CD4-positive, alpha-beta T cell treated with Interferon gamma for 1 hour (primary cell): ENCODE data around the gene SFRP2.

Source experiments
- DNase-seq: peaks from one replicate; pipeline ENCODE4 v3.0.0-alpha.2; 2020

Gene SFRP2

GRCh38 chr4:153792618-153793247 lies 3.9 kb upstream of the SFRP2 start:
- DNase-seq, result no peak

DNA sequence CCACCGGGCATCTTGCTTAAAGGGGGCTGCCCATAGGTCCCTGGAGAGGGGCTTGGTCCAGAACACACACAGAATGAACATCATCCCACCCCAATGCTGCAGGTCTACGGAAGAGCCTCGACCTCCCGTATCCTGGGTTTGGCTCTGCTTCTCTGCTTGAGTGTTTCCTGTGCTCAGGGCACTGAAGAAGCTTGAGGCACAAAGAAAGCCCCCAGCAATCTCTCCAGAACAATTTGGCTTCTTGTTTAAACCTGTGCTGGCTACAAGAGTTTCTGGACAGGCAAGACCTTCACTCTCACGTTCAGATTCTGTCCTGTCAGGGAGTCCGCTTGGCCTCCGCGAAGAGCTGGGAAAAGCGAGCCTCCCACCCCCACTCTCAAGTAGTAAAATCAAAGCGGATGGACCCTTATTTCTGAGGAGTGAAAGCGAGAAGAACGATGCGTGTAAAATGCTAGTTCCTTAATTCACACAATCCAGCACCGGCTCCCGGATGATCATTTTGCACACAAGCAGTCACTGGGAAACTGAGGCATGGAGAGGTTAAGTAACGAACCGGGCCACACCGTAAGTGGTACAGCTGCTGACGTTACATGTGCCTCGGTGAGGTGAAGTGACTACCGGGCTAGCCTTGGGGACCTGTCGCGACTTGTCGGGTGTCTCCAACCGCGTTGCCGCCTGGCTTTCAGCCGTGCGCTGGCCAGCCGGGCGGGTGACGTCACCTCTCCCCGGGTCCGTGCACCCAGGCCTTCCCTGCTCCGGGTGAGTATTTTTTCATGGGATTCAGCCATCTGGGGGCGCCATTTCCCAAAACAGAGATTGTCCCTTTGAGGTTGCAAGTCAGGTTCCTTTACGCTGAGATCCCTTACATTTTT lies 3.1 kb upstream of the SFRP2 start:
- no peak for DNase-seq

GRCh38 chr4:153790962-153791551 lies 2.2 kb upstream of the SFRP2 start:
- DNase-seq, result no peak

DNA sequence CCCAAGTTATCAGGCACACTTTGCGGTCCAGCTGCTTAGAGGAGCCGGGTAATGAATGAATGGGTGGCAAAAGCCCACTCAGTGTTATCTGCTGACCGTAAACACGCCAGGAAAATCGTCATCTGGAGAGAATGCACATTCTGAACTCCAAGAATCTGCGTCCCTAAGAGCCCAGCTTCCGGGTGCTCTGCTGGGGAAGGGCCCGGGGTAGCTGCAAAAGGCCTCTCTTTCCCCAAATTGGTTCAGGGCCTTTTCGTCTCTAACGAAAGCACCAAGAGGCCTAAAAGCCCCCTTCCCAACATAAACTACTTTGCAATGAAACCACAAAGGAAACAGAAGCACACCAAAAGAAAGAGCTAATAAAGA lies 1.6 kb upstream of the SFRP2 start:
- no peak for DNase-seq

DNA sequence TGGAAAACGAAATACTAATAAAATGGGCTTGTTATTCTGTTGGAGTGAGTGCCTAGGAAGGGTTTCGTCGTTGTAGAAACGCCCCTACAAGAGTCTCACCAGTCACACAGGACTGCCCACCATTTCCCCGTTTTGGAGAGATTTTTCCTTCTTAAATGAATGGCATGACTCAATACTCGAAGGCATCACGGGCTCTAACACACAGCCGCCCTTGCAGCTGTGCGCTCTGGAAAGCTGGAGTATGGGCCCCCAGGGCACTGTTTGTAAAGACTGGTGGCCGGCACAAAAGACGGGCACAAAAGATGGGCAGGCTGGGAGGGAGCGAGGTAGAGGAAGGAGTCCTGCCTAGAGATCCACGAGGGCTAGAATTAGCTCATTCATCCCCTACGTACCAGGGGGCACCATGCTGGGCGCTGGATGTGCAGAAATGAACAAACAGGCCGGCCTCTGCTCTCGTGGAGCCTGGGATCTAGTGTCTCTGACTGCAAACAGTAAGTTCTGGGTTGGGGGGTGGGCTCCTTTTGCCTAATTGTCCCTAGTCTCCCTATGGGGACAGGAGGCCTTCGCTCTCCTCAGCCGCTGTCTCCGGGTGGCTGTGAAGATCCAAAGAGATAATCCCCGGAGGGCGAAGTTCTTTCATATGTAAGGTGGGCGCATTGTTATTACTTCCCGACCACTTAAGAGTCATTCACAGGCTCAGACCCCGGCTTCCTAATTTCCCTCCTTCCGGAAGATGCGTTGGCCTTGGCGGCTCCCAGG lies 1.0 kb upstream of the SFRP2 start:
- DNase-seq, result no peak

GRCh38 chr4:153788051-153788412 lies 851 bp downstream of the SFRP2 start:
- DNase-seq, result no peak

DNA sequence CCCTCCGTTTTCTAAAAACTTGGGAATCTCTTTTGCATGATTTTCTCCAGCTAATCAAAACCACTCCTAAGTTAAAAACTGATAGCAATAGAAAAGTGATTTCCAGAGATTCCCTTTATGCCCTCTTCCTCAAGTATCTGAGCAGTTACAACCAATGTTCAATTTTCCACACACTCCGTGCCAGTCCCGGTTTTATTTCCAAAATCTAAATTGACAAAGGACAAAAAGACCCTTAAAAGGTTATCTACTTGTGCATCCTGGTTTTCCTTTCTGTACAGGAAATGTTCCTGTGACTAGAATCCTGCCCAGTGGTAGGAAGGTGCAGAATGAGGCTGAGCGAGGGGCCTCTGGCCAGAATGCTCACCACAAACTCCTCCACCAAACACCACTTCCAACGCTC lies 1.3 kb downstream of the SFRP2 start:
- no peak for DNase-seq

DNA sequence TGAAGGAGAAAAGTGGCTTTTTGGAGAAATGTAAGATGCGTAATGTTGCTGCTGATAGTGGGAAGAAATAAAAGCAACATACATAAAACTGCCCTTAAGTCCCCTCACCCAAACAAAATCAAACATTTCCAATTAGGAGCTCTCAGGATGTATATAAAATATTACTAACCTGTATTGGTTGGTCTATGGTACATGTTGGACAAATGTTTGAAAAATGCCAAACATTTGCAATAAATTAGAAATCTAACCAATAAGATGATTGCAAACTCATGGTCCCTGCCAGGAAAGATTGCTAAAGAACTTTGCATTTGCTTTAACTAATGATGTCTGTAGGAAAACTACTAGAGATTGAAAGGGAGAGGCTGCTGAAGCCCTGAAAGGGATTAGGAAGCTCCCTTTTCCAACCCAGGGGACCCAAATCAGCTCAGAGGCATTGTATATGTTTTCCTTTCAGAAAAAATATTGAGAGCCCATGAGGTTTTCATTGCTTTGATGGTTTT lies 1.8 kb downstream of the SFRP2 start:
- DNase-seq, result no peak

DNA sequence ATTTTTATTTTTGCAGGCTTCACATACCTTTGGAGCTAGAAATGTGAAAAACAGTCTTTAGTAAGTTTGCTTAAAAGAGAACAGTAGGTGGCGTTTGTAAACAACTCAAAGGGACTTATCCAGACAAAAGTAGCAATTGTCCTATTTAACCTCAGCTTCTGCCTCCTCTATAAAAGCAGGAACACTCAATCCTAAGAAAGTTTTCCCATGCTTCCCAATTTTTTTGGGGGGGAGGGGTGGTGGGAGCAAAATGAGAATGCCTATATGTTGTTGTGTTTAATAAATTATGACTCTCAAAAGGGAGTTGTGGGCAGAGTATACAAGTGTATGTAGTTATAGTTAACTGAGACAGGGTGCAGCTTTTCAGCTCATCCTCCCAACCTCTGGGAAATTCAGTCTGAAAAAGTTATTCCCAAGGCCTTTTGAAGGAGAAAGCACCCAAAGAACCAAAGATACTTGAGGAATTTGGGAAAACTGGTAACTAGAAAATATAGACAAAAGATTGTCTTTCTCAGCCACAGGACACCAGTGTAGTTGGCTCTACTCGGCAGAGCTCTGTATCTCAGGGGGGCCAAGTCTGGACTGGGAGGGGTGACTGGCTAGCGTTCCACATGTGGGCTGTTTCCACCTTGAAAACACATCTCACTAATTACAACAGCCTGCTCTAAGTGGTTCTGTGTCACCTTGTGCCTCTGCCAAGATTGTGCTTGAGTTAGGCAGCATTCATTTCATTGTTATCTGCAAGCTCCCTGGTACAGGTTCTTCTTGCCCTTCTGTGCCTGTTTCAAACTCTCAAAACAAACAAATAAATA lies 2.8 kb downstream of the SFRP2 start:
- no peak for DNase-seq

DNA sequence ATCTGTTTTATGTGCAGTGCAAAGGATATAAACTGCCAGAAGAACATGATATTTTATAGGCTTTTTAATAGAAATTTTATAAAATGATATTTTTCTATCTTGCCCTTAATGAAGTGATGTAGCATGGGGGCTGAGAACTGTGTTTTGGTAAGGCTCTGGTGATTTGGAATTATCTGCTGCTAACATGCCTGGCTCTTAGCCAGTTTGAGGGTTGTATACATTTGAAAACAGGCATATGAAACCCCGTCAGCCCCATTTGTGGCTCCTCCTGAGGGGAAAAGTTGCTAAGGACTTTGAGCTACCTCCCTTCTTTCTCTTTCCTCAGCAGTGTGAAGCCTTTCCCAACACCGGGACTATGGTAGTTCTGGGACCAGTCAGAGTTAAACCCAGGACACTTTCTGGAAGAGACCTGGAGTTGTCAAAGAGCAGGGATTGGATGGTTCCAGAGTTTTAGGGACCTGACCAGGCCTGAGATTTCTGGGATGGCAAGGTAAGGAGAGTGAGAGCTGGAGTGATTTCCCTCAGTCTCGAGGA lies 4.7 kb downstream of the SFRP2 start:
- DNase-seq, result no peak

- no peak for DNase-seq
Measured at GRCh38 chr4:153782581-153782980, 6.3 kb downstream of the SFRP2 start.

DNA sequence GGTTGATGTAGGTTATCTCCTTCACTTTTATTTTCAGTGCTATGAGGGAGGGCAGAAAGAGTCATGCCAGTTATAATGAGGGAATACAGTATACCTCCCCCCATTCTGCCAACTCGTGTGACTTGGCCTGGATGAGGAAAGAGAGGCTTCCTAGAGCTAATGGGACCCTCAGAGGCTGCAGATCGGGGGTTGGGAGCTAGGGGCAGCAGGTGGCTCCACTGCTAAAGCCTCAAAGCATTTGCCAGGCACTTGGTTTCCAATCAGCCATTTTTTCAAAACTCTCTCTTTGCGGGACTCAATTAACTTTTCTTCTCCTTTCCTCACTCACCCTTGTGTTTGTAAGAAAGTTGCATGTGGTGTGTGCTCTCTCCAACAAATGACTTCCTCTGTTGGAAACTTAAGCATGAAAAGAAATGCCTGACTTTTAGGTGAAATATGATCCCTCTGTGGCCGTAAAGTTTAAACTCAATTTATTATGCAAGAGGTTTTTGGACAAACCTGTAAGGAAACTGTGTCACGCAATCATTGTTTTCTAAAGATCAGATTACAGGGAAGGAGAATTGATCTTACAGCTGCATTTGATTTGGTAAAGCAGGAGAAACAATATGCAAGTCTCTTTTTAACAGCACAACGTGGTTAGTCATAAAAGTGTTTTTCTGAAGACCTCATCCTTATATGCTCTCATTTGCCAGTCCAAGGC lies 7.0 kb downstream of the SFRP2 start:
- no peak for DNase-seq

- no peak for DNase-seq
Measured at GRCh38 chr4:153781280-153781679, 7.6 kb downstream of the SFRP2 start.

DNA sequence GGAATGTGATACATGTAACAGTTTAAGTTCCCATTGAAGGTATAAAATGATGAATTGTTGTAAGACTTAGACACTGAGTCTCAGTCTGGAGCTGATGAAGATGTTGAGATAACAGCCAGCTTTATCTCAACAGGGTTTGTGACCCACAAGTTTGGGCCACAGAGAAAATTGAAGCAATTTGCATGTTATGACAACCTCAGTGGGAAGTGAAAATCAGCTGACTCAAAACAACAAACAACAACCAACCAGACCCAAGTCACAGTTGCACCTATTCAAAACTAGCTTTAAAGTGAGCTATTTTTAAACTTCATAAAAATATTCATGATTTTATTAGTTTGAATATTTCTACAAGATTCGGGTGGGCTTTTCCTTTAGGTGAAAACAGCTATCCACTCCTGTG lies 8.0 kb downstream of the SFRP2 start:
- DNase-seq, result no peak

- no peak for DNase-seq
Measured at GRCh38 chr4:153780221-153780620, 8.7 kb downstream of the SFRP2 start.

DNA sequence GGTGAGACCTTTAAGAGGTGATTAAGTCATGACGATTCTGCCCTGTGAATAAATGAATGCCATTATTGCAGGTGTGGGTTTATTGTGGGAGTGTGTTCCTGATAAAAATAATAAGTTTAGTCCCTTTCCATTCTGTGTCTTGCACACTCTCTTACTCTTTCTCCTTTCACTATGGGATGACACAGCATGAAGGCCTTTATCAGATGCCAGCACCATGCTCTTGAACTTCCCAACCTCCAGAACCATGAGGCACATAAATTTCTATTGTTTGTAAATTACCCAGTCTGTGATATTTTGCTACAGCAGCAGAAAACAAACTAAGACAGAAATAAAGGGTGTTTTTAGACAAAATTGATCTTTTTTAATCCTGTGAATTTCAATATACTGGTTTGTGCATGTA lies 10.5 kb downstream of the SFRP2 start:
- no peak for DNase-seq

DNA sequence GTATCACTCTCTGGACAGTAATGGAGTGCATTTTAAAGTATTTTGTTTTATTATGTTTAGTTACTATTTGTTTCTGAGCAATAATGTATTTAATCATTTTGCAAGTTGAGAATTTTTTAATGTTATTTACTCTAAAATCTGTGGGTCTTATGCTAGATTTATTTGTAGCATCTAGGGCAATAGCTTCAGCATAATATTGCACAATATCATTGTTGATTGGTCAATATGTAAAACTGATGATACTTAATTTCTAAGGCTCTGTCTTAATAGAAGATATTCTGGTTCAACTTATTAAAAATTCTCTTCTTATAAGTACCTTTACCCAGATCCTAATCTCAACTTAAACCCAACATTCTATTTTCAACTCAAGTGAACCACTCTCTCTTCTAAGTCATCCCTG lies 11.5 kb downstream of the SFRP2 start:
- no peak for DNase-seq

- no peak for DNase-seq
Measured at GRCh38 chr4:153776601-153777000, 12.3 kb downstream of the SFRP2 start.

- no peak for DNase-seq
Measured at GRCh38 chr4:153773236-153773690, 15.6 kb downstream of the SFRP2 start.

DNA sequence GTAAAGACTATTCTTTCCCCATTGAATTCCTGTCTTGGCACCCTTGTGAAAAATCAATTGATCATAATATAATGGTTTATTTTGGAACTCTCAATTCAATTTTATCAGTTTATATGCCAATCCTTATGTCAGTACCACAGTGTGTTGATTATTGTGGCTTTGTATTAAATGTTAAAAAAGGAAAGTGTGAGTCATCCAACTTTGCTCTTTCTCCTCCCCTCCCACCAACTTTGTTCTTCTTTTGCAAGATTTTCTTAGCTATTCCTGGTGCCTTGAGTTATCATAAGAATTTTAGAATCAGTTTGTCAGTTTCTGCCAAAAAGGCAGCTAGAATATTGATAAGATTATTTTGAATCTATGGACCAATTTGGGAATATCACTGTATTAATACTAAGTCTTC lies 17.8 kb downstream of the SFRP2 start:
- DNase-seq, result no peak

GRCh38 chr4:153766758-153767157 lies 22.1 kb downstream of the SFRP2 start:
- no peak for DNase-seq

GRCh38 chr4:153765894-153766293 lies 23.0 kb downstream of the SFRP2 start:
- no peak for DNase-seq
